ENCODE data around the gene UBE2B. TPM values are rescaled to one million over a fixed set of nuclear protein-coding genes. Genes with fewer than 3 reads are reported as not detected.
"Not testable (repeated sequence)": the region's sequence is repeated elsewhere in the genome, so short reads cannot be mapped to it uniquely, and the experiment has no call there.

Gene UBE2B
- total and polyA plus RNA-seq, 2 experiments from 2014 or later = 19.3 to 184 TPM

GRCh38 chr5:134421038-134421437 is 49.7 kb downstream of the UBE2B start:
- not testable (repeated sequence) for H3K4me1 ChIP-seq (ENCODE audit: insufficient read depth); H3K27ac Mint-ChIP-seq; H4K20me1 ChIP-seq (replicated peaks; ENCODE audit: insufficient read depth); DNase-seq (ENCODE audit: low spot score); H3K4me2 ChIP-seq; H3F3A ChIP-seq (replicated peaks; ENCODE audit: low read depth); H3K4me3 Mint-ChIP-seq; H3K27me3 ChIP-seq (ENCODE audit: insufficient read depth); H3K36me3 ChIP-seq (ENCODE audit: insufficient read depth); H3K9me3 Mint-ChIP-seq; H3K27me3 Mint-ChIP-seq (ENCODE audit: insufficient read depth, low read depth, poor library complexity); H3K4me1 Mint-ChIP-seq; H3K27ac ChIP-seq (ENCODE audit: low read depth); ATAC-seq; H3K9me2 ChIP-seq (ENCODE audit: insufficient read depth); H3K79me2 ChIP-seq (replicated peaks; ENCODE audit: insufficient read depth); H3K36me3 Mint-ChIP-seq (ENCODE audit: low read depth); H3K4me3 ChIP-seq; H2AFZ ChIP-seq

GRCh38 chr5:134422791-134423365 is 51.5 kb downstream of the UBE2B start:
- H3F3A ChIP-seq (replicated peaks; ENCODE audit: low read depth) = peaks cover 5% of the 10 kb centered on the region; the same call in 1 of the 2 replicates
- H3K4me1 Mint-ChIP-seq = peaks cover 10% of the 10 kb centered on the region
- no peak overlapping the region for H3K4me3 ChIP-seq
- DNase-seq (ENCODE audit: low spot score) (no peak), ATAC-seq (no peak)
- peaks cover 3% of the 10 kb centered on the region; the same call in 1 of the 3 replicates for H3K36me3 Mint-ChIP-seq (ENCODE audit: low read depth)
- no peaks in the 10 kb centered on the region for H3K27me3 ChIP-seq (ENCODE audit: insufficient read depth)
- no peaks in the 10 kb centered on the region for H3K9me2 ChIP-seq (ENCODE audit: insufficient read depth)
- no peak overlapping the region for H2AFZ ChIP-seq
- H3K36me3 ChIP-seq (ENCODE audit: insufficient read depth) = no peaks in the 10 kb centered on the region
- no peak overlapping the region for H3K27ac ChIP-seq (ENCODE audit: low read depth)
- no peaks in the 10 kb centered on the region for H3K79me2 ChIP-seq (replicated peaks; ENCODE audit: insufficient read depth)
- peaks cover 7% of the 10 kb centered on the region for H3K9me3 Mint-ChIP-seq
- no peak overlapping the region for H3K4me3 Mint-ChIP-seq
- no peaks in the 10 kb centered on the region for H4K20me1 ChIP-seq (replicated peaks; ENCODE audit: insufficient read depth)
- no peak overlapping the region for H3K4me2 ChIP-seq
- no peaks in the 10 kb centered on the region for H3K27me3 Mint-ChIP-seq (ENCODE audit: insufficient read depth, low read depth, poor library complexity)
- no peak overlapping the region for H3K27ac Mint-ChIP-seq
- no peaks in the 10 kb centered on the region for H3K4me1 ChIP-seq (ENCODE audit: insufficient read depth)
- TF ChIP-seq ZNF114 (CRISPR knock-in tag; IDR thresholded peaks at IDR 0.05) (no peak), STAT1 (IDR thresholded peaks at IDR 0.05; ENCODE audit: unreplicated experiment) (no peak), ZNF462 (CRISPR knock-in tag; IDR thresholded peaks at IDR 0.05) (no peak), CREB1 (CRISPR knock-in tag; IDR thresholded peaks at IDR 0.05; ENCODE audit: low read depth) (no peak), ZNF331 (CRISPR knock-in tag; IDR thresholded peaks at IDR 0.05; ENCODE audit: low read depth) (no peak), REST (IDR thresholded peaks at IDR 0.05; ENCODE audit: unreplicated experiment) (no peak), POLR2AphosphoS5 (IDR thresholded peaks at IDR 0.05; ENCODE audit: low read depth) (no peak), NANOG (IDR thresholded peaks at IDR 0.05; ENCODE audit: borderline replicate concordance) (no peak), ETS1 (IDR thresholded peaks at IDR 0.05) (no peak)
